HG03196 (cell line): ENCODE measurements around the gene CUX1.
"Not testable (repeated sequence)": the region's sequence is repeated elsewhere in the genome, so short reads cannot be mapped to it uniquely, and the experiment has no call there.

Source experiments
- ATAC-seq: cut with Tn5 transposase; IDR thresholded peaks from one replicate; pipeline ENCODE4 v1.9.1; 2021; ENCODE audit not compliant: unreplicated experiment

Gene CUX1

GRCh38 chr7:101869026-101869900 lies 51.8 kb downstream of the CUX1 start:
- ATAC-seq: no peak

- ATAC-seq: no peak
These were observed 52.5 kb downstream of the CUX1 start for GRCh38 chr7:101869901-101870290.

- ATAC-seq: no peak
These were observed 53.1 kb downstream of the CUX1 start for GRCh38 chr7:101870361-101871062.

- ATAC-seq: no peak
These were observed 53.9 kb downstream of the CUX1 start for GRCh38 chr7:101871351-101871750.

GRCh38 chr7:101874028-101874427 lies 56.6 kb downstream of the CUX1 start:
- no peak for ATAC-seq

- ATAC-seq: no peak
These were observed 57.9 kb downstream of the CUX1 start for GRCh38 chr7:101875283-101875846.

- ATAC-seq: no peak
These were observed 60.6 kb downstream of the CUX1 start for GRCh38 chr7:101877882-101878591.

- ATAC-seq: no peak
These were observed 61.5 kb downstream of the CUX1 start for GRCh38 chr7:101878938-101879337.

- ATAC-seq: no peak
These were observed 62.1 kb downstream of the CUX1 start for GRCh38 chr7:101879565-101879964.

- ATAC-seq: no peak
These were observed 63.0 kb downstream of the CUX1 start for GRCh38 chr7:101880282-101881054.

- ATAC-seq: no peak
These were observed 64.6 kb downstream of the CUX1 start for GRCh38 chr7:101882005-101882421.

- no peak for ATAC-seq
These were observed 65.5 kb downstream of the CUX1 start for GRCh38 chr7:101882595-101883564.

- no peak for ATAC-seq
These were observed 67.5 kb downstream of the CUX1 start for GRCh38 chr7:101884671-101885596.

- no peak for ATAC-seq
These were observed 68.2 kb downstream of the CUX1 start for GRCh38 chr7:101885597-101885955.

GRCh38 chr7:101887352-101887751 lies 69.9 kb downstream of the CUX1 start:
- not testable (repeated sequence) for ATAC-seq

GRCh38 chr7:101888564-101888963 lies 71.1 kb downstream of the CUX1 start:
- ATAC-seq: not testable (repeated sequence)

- no peak for ATAC-seq
These were observed 73.5 kb downstream of the CUX1 start for GRCh38 chr7:101890749-101891523.
